SJSA1 (cell line): Measurements from ENCODE around the gene EFNA2. TPM values are rescaled to one million over a fixed set of nuclear protein-coding genes. Genes with fewer than 3 reads are reported as not detected.

ENCODE experiments used
- DNase-seq, 2 experiments: peaks; one replicate each; pipeline ENCODE4 v3.0.0-alpha.2; 2015 to 2020; ENCODE audit warnings: low spot score in 2 of 2, low read depth in 1 of 2
- H3K27ac ChIP-seq: fragments of 250-450 bp; sonication (Bioruptor Pico); 2 replicates; pipeline ENCODE4 v1.5.1; 2020; ENCODE audit warnings: mild to moderate bottlenecking, moderate library complexity
- H3K27me3 ChIP-seq: fragments of 250-450 bp; sonication (Bioruptor Pico); replicated peaks from 2 replicates; pipeline ENCODE4 v1.5.1; 2020; ENCODE audit warnings: mild to moderate bottlenecking, moderate library complexity
- H3K36me3 ChIP-seq: fragments of 250-450 bp; sonication (Bioruptor Pico); 2 replicates; pipeline ENCODE4 v1.5.1; 2020; ENCODE audit warnings: mild to moderate bottlenecking
- H3K4me1 ChIP-seq: fragments of 250-450 bp; sonication (Bioruptor Pico); replicated peaks from 2 replicates; pipeline ENCODE4 v1.6.1; 2021; ENCODE audit warnings: mild to moderate bottlenecking
- H3K4me3 ChIP-seq: fragments of 250-450 bp; sonication (Bioruptor Pico); 2 replicates; pipeline ENCODE4 v1.5.1; 2020; ENCODE audit warnings: mild to moderate bottlenecking
- H3K9me3 ChIP-seq: fragments of 250-450 bp; sonication (Bioruptor Pico); replicated peaks from 2 replicates; pipeline ENCODE4 v1.5.1; 2020; ENCODE audit warnings: mild to moderate bottlenecking
- total RNA-seq: library from RNA; depleted of rRNA; stranded (reverse); fragments of >200 nt; shearing (Covaris generic); gene quantifications from 2 replicates; pipeline ENCODE4 v1.2.3, GENCODE V29; 2014

EFNA2 gene
- total RNA-seq, 1 experiment from 2014 or later: not detected

GRCh38 chr19:1284293-1284978 is 1.2 kb upstream of the EFNA2 start:
- peaks cover 11% of the 10 kb centered on the region; the same call in 1 of the 2 replicates for H3K4me1 ChIP-seq
- H3K36me3 ChIP-seq: peaks cover 8% of the 10 kb centered on the region
- H3K27me3 ChIP-seq: peaks cover 58% of the 10 kb centered on the region
- H3K9me3 ChIP-seq: no peaks in the 10 kb centered on the region
- H3K27ac ChIP-seq: no peak overlapping the region
- no peak for DNase-seq
- H3K4me3 ChIP-seq: no peak overlapping the region

GRCh38 chr19:1284979-1285736 is 515 bp upstream of the EFNA2 start:
- H3K9me3 ChIP-seq: no peaks in the 10 kb centered on the region
- peaks cover 1% of the 10 kb centered on the region for H3K36me3 ChIP-seq
- peaks cover 11% of the 10 kb centered on the region; the same call in 1 of the 2 replicates for H3K4me1 ChIP-seq
- no peak for DNase-seq
- no peak overlapping the region for H3K4me3 ChIP-seq
- no peak overlapping the region for H3K27ac ChIP-seq
- peaks cover 65% of the 10 kb centered on the region for H3K27me3 ChIP-seq

DNA sequence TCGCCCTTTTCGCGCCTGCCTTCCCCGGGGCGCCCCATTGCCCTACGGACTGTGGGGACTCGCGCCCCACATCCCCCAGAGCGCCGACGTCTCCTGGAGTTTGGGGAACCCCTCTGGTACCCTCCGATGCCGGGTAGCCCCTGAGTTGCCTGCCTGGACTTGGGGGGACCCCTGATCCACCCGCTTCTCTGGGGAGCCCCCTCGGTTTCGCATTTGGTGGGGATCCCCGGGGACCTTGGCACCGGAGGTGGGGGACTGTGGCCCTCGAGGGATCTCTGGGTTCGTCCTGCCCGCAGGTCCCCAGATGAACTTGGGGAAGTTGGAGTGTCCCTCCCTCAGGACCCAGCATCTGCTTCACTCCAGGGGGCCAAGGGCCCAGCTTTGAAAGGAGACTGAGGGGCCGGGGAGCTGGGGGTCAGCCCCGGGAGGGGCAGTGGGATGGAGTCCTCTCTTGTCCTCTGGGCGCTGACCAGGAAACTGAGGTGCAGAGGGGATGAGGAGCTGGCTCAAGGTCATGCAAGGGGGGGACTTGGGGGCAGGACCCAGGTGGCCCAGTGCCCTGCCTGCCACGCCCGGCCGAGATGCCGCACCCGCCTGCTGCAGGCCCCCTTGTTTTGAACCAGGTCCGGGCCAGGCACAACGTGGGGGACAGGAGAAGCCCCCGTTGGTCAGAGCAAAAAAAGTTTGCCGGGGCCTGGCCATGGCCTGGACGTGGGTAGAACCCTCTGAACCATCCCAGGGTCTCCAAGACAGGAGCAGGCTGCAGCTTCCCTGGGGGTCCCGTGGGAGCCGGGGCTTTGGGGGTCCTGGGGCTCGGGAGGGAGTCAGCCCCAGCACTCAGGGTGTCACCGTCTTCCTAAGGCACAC is 1.0 kb downstream of the EFNA2 start:
- DNase-seq: no peak
- H3K4me3 ChIP-seq: no peak overlapping the region
- H3K4me1 ChIP-seq: peaks cover 16% of the 10 kb centered on the region; the same call in 1 of the 2 replicates
- H3K27ac ChIP-seq: no peak overlapping the region
- no peaks in the 10 kb centered on the region for H3K36me3 ChIP-seq
- H3K27me3 ChIP-seq: peaks cover 80% of the 10 kb centered on the region
- no peaks in the 10 kb centered on the region for H3K9me3 ChIP-seq

DNA sequence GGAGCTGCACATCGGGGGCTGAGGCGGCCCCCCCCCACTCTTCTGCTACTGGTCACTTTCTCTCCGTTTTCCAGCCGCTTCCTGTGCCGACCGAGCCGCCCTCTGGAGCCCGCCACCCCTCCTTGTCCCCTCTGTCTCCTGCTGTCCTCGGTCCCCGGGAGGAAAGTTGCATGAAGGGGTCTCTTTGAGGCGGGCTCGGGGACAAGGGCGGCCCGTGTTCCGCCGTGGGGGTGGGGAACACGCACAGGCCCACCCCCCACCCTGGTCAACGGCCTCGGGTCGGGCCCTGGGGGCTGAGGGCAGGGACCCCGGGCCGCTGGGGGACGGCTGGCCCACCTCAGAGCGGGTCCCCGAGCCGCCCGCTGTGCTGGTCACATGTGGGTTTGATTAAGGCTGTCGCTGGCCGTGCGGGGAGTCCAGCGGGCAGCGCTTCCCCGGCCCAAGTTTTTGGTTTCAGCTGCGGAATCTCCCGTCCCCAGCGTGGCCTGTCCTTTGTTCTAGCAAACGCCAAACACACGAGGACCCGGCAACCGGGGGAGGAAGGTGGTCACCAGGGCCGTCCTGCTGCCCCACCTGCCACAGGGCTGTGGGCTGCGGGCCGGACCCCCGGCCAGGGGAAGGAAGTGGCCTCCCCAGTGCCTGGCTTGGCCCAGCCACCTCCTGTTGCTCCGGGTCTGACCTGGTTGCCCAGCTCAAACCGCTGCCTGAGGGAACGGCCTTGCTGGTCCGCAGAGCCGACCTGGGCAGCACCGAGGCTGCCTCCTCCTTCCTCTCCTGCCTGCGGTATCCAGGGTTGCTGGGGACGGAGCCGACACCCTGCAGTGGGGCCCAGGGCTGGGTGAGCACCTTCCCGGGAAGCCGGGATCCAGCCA is 1.9 kb downstream of the EFNA2 start:
- peaks cover 89% of the 10 kb centered on the region for H3K27me3 ChIP-seq
- peaks cover 16% of the 10 kb centered on the region; the same call in 1 of the 2 replicates for H3K4me1 ChIP-seq
- no peak overlapping the region for H3K27ac ChIP-seq

GRCh38 chr19:1288226-1288612 is 2.5 kb downstream of the EFNA2 start:
- H3K36me3 ChIP-seq: no peaks in the 10 kb centered on the region
- H3K27ac ChIP-seq: no peak overlapping the region
- peaks cover 16% of the 10 kb centered on the region; the same call in 1 of the 2 replicates for H3K4me1 ChIP-seq
- no peak overlapping the region for H3K4me3 ChIP-seq
- no peak for DNase-seq
- H3K9me3 ChIP-seq: no peaks in the 10 kb centered on the region
- peaks cover 90% of the 10 kb centered on the region for H3K27me3 ChIP-seq

More for the DNA sequence above, 1.9 kb downstream of the EFNA2 start:
- H3K4me3 ChIP-seq: no peak overlapping the region
- H3K9me3 ChIP-seq: no peaks in the 10 kb centered on the region
- no peak for DNase-seq
- H3K36me3 ChIP-seq: no peaks in the 10 kb centered on the region

DNA sequence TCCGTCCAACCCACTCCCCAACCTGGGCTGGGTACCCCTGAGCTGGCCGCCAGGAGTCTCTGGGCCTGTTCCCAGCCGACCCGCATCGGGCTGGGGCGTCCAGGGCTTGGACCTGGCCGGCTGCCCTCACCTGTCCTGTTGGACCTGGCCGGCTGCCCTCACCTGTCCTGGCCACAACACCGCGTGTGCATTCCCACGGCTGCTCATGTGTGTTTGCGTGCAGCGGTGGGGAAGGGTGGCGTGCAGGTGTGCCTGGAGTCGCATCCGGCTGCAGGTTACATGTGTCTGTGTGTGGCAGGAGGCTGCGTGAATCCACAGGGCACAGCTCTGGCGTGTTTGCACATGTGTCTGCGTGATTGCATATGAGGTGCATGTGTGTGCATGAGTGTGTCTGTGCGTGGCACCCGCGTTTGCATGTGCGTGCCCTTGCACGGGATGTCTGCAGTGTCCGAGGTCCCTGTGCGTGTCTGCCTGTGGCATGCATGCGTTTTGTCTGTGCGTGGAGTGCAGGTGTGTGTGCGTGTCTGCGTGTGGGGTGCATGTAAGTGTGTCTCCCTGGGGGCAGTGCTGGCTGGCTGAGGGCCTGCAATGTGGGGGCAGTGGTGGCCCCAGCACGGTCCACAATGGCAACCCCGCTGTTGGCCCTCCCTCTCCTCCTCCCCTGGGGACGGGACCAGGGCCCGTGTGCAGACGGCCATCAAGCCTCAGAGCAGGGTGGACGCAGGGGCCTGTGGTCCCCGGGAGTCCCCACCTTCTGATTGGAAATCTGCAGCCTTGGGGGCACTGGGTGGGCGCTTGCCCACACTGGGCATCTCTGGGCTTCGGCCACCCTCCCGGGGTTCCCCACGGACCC is 3.4 kb downstream of the EFNA2 start:
- H3K4me1 ChIP-seq: peaks cover 16% of the 10 kb centered on the region; the same call in 1 of the 2 replicates
- no peaks in the 10 kb centered on the region for H3K36me3 ChIP-seq
- no peak for DNase-seq
- no peak overlapping the region for H3K27ac ChIP-seq
- no peak overlapping the region for H3K4me3 ChIP-seq
- no peaks in the 10 kb centered on the region for H3K9me3 ChIP-seq
- peaks cover 85% of the 10 kb centered on the region for H3K27me3 ChIP-seq

DNA sequence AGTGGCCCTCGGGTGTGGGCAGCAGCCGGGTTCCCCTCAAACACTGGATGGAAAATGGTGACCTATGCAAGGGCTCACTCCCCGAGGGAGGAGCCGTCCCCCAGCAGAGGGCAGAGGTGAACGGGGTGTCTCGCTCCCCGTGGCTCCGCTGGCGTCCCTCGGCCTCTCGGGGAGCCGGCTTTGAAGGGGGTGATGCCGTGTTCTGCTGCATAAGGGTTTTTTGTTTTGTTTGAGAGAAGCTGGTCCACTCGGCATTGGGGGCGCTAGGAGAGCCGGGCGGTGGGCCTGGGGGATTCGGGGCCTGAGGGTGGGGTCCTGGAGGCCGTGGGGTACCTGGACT is 4.0 kb downstream of the EFNA2 start:
- H3K27me3 ChIP-seq: peaks cover 79% of the 10 kb centered on the region
- H3K36me3 ChIP-seq: no peaks in the 10 kb centered on the region
- peaks cover 16% of the 10 kb centered on the region; the same call in 1 of the 2 replicates for H3K4me1 ChIP-seq
- no peaks in the 10 kb centered on the region for H3K9me3 ChIP-seq
- no peak overlapping the region for H3K27ac ChIP-seq
- no peak for DNase-seq
- H3K4me3 ChIP-seq: no peak overlapping the region

GRCh38 chr19:1290196-1290702 is 4.6 kb downstream of the EFNA2 start:
- Histone ChIP-seq H3K36me3 (no peaks in the 10 kb centered on the region), H3K9me3 (no peaks in the 10 kb centered on the region), H3K4me3 (no peak overlapping the region), H3K4me1 (peaks cover 16% of the 10 kb centered on the region; the same call in 1 of the 2 replicates), H3K27me3 (peaks cover 74% of the 10 kb centered on the region), H3K27ac (no peak overlapping the region)
- DNase-seq: no peak

- Histone ChIP-seq H3K27ac (no peak overlapping the region), H3K4me3 (no peak overlapping the region), H3K27me3 (peaks cover 71% of the 10 kb centered on the region), H3K36me3 (no peaks in the 10 kb centered on the region), H3K4me1 (peaks cover 16% of the 10 kb centered on the region; the same call in 1 of the 2 replicates), H3K9me3 (no peaks in the 10 kb centered on the region)
- DNase-seq: no peak
Observed at GRCh38 chr19:1290703-1291651, 5.3 kb downstream of the EFNA2 start.

GRCh38 chr19:1291761-1292418 is 6.2 kb downstream of the EFNA2 start:
- DNase-seq: no peak
- H3K27ac ChIP-seq: no peak overlapping the region
- H3K4me3 ChIP-seq: no peak overlapping the region

More at GRCh38 chr19:1291761-1292418, 6.2 kb downstream of the EFNA2 start:
- peaks cover 64% of the 10 kb centered on the region for H3K27me3 ChIP-seq
- H3K9me3 ChIP-seq: no peaks in the 10 kb centered on the region
- no peaks in the 10 kb centered on the region for H3K36me3 ChIP-seq
- H3K4me1 ChIP-seq: peaks cover 12% of the 10 kb centered on the region; the same call in 1 of the 2 replicates
